GM21360 (cell line): ENCODE results near the gene CTNNBIP1.

ENCODE experiments used
- ATAC-seq: cut with Tn5 transposase; IDR thresholded peaks from one replicate; pipeline ENCODE4 v1.9.1; 2021; ENCODE audit warnings: mild to moderate bottlenecking, moderate library complexity; ENCODE audit not compliant: unreplicated experiment

Gene CTNNBIP1

DNA sequence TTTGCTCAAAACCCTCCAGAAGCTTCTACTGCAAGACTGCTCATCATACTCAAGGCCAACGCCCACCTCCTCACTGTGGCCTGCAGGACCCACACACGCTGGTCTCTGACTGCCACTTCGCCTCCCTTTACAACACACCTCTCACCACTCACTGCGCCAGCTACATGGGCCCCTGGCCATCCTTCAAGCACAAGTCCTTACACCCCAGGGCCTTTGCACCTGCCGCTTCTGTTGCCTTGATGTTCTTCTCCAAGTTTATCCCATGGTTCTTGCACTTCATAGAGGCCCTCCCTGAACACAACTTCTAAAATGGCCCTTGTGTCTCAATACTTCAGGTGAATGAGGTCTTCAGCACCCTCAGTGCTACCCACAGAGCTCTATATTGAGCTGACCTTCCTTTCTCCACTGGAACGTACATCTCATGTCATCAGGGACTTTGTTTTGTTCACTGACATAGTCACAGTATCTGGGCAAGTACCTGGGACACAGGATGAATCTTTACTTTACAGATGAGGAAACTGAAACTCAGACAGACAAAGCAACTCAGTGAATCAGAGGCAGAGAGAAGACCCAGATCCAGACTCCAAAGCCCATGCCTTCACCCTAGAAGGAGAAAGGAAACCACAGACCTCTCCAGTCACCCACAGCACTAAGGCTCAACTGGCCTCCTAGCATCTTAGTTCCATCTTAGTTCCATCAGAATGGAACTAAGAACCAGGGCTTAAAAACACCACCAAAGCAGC, 51.6 kb downstream of the CTNNBIP1 start:
- no peak for ATAC-seq

DNA sequence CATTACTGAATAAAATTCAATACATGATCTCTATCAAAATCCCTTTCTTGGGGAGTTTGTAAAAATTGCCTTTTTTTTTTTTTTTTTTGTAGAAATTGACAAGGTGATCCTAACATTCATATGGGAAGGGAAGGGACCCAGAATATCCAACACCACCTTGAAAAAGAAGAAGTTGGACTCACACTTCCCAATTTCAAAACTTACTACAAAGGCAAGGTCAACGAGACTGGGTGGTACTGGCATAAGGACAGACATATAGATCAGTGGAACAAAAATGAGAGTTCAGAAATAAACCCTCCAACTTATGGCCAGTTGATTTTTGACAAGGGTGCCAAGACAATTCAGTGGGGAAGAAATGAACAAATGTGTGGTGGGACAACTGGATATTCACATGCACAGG, 54.9 kb downstream of the CTNNBIP1 start:
- no peak for ATAC-seq

DNA sequence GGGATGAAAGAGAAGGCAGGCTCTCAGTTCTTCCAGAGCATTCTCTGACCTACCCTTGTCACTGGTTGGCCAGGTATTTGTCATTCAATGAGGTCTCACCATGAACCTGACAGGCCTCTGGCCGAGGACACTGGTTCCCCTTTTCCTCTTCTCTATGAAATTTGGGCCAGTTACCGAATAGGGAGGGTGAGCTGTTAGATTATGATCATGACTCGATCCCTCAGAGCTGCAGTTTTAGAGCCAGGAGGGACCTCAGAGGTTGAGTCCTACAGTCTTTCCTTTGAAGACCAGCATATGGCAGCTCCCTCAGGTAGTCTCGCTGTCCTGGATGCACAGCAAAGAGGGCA, 56.8 kb downstream of the CTNNBIP1 start:
- no peak for ATAC-seq

GRCh38 chr1:9852410-9853248, 57.4 kb downstream of the CTNNBIP1 start:
- ATAC-seq, result no peak

DNA sequence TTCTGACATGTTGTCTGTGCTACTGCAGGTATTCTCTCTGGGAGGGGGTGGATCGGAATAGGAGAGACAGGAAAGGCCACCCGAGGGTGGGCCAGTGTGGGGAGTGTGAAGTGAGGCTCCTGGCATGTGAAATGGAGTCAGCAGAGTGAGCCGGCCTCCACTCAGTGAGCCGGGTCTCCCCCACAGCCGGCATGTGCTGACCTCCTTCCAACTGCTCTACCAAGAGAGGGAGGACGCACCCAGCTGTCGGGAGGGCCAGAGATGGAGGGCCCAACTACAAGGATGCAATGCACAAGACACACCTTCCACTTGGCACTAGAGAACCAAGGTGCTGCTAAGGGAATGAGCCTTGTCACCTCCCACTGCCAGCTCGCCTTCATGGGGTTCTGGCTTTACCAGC, 58.1 kb downstream of the CTNNBIP1 start:
- no peak for ATAC-seq

GRCh38 chr1:9850442-9851162, 59.5 kb downstream of the CTNNBIP1 start:
- no peak for ATAC-seq

DNA sequence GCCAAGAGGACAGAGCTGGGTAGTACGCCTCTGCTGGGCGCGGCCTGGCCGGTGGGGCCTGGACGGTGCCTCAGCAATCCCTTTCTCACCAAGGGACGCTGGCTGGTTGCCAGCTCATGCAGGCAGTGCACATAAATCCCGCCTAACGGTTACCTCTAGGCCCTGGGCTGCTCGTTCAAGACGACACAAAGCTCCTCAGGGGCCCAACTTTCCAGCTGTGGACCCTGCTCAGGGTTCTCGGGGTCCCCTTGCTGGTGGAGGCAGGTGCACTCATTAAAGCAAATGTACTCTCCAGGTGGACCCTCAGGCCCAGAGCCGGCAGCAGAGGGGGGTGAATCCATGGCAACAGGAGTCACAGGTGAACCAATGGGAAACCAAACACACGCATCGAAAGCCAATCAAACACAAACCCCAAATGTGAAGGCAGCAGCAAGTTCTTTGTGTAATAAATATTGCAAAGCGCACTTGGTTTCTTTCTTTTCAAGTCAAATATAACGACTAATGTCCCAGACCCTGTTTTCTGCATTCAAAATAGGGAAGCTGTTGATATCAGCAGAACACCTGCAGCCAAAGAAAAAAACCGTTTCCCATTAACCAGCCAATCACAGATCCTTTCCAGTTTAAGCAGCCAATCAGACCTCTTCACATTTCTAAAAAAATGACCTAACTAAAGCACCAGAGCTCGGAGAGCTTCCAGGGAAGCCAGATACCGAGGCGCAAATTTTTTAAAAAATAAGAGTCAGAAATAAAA, 60.2 kb downstream of the CTNNBIP1 start:
- ATAC-seq, result no peak

- no peak for ATAC-seq
Measured at GRCh38 chr1:9848022-9848421, 62.0 kb downstream of the CTNNBIP1 start.

DNA sequence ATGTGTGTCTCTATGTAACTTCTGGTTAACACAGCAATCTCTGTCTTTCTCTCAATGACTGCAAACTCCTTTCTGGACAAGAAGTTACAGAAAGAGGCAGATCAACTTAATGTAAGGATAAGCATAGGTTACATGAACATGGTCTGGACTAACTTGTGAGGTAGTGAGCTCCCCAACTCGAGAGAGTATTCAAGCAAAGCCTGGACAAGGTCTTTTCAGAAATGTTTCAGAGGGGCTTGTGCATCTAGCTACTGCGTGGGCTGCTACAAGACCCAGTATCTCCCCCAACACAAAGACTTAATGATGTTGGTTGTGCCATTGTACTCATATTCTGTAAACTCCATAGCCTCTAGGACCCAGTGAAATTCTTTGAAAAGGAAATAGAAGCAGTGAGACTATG, 62.8 kb downstream of the CTNNBIP1 start:
- ATAC-seq, result no peak

GRCh38 chr1:9846611-9847171, 63.4 kb downstream of the CTNNBIP1 start:
- no peak for ATAC-seq

GRCh38 chr1:9845914-9846313, 64.2 kb downstream of the CTNNBIP1 start:
- ATAC-seq, result no peak

DNA sequence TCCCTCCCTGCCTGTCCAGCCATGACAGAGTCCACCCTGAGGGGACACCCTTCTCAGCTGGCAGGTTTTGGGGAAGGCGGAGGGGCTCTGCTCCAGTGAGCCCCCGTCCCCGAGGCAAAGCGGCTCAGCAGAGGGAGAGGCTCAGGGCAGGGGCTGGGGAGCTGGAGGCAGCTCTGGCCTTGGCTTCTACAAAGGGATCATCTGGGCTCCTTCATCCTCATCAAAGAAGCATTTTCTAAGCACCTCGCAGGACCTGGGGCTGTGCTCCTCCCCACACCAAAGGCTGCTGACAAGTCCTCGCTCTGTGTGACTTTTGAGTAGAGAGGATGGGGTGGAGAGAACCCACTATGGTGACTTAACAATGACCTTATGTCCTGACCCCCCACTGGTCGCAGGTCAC, 65.3 kb downstream of the CTNNBIP1 start:
- ATAC-seq, result no peak

DNA sequence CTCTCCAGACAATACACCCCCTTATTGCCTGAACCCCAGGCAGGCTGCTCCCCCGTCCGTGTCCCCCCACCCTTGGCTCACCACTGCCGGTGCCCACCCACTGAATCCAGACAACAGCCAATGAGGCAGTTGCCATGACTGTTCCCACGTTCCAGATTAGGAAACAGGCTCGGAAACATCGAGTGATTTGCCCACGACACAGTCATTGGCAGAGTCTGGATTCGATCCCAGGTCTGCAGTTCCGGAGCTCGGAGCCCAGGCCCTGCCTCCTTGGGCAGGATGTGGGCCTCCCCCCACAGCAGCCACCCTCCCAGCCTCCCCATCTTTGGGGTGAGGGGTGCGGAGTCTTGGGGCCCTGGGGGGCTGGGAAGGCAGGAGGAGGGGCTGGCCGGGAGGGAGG, 66.0 kb downstream of the CTNNBIP1 start:
- ATAC-seq, result no peak

GRCh38 chr1:9843576-9843945, 66.5 kb downstream of the CTNNBIP1 start:
- no peak for ATAC-seq

DNA sequence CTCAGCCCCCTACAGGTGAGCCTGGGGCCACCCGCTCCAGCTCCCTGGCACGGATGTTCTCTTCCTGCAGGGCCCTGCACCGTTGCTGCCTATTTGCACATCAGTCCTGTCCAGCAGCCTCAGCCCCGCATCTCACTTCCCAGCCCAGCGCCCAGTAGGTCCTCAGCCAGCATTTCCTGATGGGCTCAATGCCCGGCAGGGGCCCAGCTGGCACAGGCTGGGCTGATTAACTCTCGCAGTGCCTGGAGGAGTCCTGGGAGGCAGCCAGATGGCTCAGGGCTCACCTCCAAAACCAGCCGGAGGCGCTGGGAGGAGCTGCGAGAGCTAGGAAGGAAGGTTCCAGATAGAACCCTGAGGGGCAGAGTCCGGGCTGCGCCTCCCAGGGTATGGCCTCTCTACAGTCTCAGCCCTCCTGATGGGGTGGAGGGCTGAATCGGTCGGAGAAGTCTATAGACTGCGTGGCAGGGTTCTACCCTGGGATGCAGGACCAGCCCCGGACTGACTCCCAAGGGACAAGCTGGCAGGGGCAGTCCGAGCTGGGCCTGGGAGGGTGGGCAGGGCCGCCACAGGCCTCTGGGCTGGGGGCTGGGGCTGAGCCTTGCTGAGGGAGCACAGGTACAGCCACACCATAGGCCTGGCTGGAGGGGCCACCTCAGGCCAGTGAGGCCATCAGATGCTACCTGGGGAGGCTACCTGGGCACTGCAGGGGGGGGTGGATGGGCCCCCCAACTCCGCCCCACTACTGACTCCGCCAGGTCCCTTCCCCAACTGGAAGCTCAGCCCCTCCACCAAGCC, 67.1 kb downstream of the CTNNBIP1 start:
- ATAC-seq, result no peak

GRCh38 chr1:9842073-9842711, 67.9 kb downstream of the CTNNBIP1 start:
- ATAC-seq, result no peak

DNA sequence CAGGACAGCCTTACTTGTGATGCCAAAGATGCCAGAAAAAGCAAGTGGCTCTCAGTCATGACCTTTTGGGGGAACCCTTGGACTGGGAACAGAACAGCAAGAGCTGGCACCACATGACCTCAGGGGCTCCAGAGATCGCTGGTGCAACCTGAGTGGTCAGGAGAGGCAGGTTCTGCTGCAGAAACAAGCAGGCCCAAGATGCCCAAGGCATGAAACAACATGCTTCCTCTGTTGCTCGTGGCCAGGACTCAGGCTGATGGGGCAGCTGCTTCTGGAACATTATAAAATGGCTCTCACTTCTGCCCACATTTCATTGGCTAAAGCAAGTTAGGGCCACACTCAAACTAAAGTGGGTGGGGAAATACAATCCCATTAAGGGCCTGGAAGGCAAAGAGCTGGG, 68.6 kb downstream of the CTNNBIP1 start:
- no peak for ATAC-seq

DNA sequence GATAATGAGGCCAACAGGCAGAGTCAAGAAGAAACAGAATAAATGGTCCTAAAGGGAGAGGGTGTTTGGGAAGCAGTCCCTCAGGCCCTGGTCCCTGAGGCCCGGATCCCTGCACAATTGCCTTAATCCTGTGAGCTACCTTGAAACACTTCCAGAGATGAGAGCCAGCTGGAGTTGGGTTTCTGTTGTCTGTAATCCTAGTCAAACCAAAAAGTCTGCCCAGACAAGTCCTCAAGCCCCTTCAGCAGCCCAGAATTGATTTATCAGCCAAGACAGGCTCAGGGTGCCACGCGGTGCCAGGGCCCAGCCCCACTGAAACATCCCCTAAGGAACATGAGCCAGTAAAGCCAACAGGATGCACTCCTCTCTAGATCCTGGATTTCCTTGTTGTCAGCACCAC, 69.9 kb downstream of the CTNNBIP1 start:
- ATAC-seq, result no peak

- no peak for ATAC-seq
Measured at GRCh38 chr1:9838946-9839345, 71.1 kb downstream of the CTNNBIP1 start.

DNA sequence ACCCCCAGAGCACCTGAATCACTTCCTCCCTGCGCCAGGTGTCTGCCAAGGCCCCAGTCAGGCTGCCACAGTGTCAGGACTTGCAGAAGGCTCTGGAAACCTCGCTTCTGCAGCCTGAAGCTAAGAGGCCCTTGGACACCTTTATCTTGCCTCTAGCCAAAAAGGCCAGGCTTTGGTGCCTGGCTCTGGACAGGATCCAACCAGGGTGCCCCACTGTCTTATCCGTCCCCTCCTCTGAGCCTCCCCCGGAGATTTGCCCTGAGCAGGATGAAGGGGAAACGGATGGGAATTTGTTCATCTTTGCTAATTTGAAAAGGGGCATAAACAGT, 73.5 kb downstream of the CTNNBIP1 start:
- ATAC-seq, result no peak
